ENCODE data around the gene CNTNAP2. TPM values are rescaled to one million over a fixed set of nuclear protein-coding genes. Genes with fewer than 3 reads are reported as not detected.

The CNTNAP2 gene
- total RNA-seq, 6 experiments from 2014 or later = 1.8 to 8.1 (median 3.9) TPM

DNA sequence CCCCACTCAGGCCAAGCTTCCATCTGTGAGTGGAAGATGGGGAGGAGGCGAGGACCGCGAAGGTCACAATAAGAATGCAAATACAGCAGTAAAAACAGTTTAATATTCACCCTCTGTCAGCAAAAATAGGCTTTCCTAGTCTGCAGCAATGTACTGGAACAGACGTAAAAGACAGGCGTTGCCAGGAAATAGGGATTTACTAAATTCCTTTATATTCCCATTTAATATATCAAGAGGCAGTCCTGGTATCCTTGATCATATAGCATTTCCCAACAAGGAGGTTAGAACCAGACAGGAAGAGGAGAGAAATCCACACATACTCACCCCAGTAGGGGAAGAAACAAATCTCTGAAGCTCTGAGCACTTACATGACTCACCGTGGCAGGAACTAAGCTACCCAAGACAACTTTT is 1419.1 kb downstream of the CNTNAP2 start:
- H3K9me3 ChIP-seq = no peaks in the 10 kb centered on the region
- ATAC-seq = no peak
- intact Hi-C loops (cut with DNase I) = no loop called here
- H3K36me3 ChIP-seq = no peaks in the 10 kb centered on the region
- 63% methylated on average over 6 of the region's 6 CpGs for WGBS (ENCODE audit: insufficient coverage, low coverage, low lambda C conversion rate, missing lambda C conversion rate)
- H3K27ac ChIP-seq = no peak overlapping the region
- no peaks in the 10 kb centered on the region for H3K4me1 ChIP-seq
- no peak overlapping the region for H3K4me3 ChIP-seq
- H3K27me3 ChIP-seq = no peaks in the 10 kb centered on the region
- no peak for TF ChIP-seq POLR2A (IDR thresholded peaks at IDR 0.05)
- TF ChIP-seq, protein P1, sequence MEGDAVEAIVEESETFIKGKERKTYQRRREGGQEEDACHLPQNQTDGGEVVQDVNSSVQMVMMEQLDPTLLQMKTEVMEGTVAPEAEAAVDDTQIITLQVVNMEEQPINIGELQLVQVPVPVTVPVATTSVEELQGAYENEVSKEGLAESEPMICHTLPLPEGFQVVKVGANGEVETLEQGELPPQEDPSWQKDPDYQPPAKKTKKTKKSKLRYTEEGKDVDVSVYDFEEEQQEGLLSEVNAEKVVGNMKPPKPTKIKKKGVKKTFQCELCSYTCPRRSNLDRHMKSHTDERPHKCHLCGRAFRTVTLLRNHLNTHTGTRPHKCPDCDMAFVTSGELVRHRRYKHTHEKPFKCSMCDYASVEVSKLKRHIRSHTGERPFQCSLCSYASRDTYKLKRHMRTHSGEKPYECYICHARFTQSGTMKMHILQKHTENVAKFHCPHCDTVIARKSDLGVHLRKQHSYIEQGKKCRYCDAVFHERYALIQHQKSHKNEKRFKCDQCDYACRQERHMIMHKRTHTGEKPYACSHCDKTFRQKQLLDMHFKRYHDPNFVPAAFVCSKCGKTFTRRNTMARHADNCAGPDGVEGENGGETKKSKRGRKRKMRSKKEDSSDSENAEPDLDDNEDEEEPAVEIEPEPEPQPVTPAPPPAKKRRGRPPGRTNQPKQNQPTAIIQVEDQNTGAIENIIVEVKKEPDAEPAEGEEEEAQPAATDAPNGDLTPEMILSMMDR (IDR thresholded peaks at IDR 0.05) = no peak
- no peak for DNase-seq

GRCh38 chr7:147539685-147540084 is 1423.1 kb downstream of the CNTNAP2 start:
- WGBS (ENCODE audit: insufficient coverage, low coverage, low lambda C conversion rate, missing lambda C conversion rate) = 7% methylated on average over 2 of the region's 2 CpGs

GRCh38 chr7:147540743-147541142 is 1424.1 kb downstream of the CNTNAP2 start:
- Histone ChIP-seq H3K4me1 (no peaks in the 10 kb centered on the region), H3K9me3 (no peaks in the 10 kb centered on the region), H3K27ac (no peak overlapping the region), H3K4me3 (no peak overlapping the region), H3K27me3 (no peaks in the 10 kb centered on the region), H3K36me3 (no peaks in the 10 kb centered on the region)
- intact Hi-C loops (cut with DNase I) = no loop called here
- TF ChIP-seq POLR2A (IDR thresholded peaks at IDR 0.05) = no peak
- TF ChIP-seq, protein P1 (IDR thresholded peaks at IDR 0.05) = no peak
- 70% methylated on average over 6 of the region's 6 CpGs for WGBS (ENCODE audit: insufficient coverage, low coverage, low lambda C conversion rate, missing lambda C conversion rate)
- ATAC-seq = no peak
- DNase-seq = no peak

More at GRCh38 chr7:147539685-147540084, 1423.1 kb downstream of the CNTNAP2 start:
- no peak overlapping the region for H3K27ac ChIP-seq
- H3K9me3 ChIP-seq = no peaks in the 10 kb centered on the region
- TF ChIP-seq, protein P1 (IDR thresholded peaks at IDR 0.05) = no peak
- no peak for TF ChIP-seq POLR2A (IDR thresholded peaks at IDR 0.05)
- no peaks in the 10 kb centered on the region for H3K27me3 ChIP-seq
- no peak overlapping the region for H3K4me3 ChIP-seq
- no peaks in the 10 kb centered on the region for H3K4me1 ChIP-seq
- intact Hi-C loops (cut with DNase I) = no loop called here
- no peak for DNase-seq
- no peaks in the 10 kb centered on the region for H3K36me3 ChIP-seq
- no peak for ATAC-seq

GRCh38 chr7:147541261-147541660 is 1424.7 kb downstream of the CNTNAP2 start:
- intact Hi-C loops (cut with DNase I) = no loop called here
- 26% methylated on average over 4 of the region's 4 CpGs for WGBS (ENCODE audit: insufficient coverage, low coverage, low lambda C conversion rate, missing lambda C conversion rate)

More at GRCh38 chr7:147541261-147541660, 1424.7 kb downstream of the CNTNAP2 start:
- Histone ChIP-seq H3K4me3 (no peak overlapping the region), H3K9me3 (no peaks in the 10 kb centered on the region), H3K36me3 (no peaks in the 10 kb centered on the region), H3K4me1 (no peaks in the 10 kb centered on the region), H3K27ac (no peak overlapping the region), H3K27me3 (no peaks in the 10 kb centered on the region)
- DNase-seq (no peak), ATAC-seq (no peak)
- TF ChIP-seq, protein P1 (IDR thresholded peaks at IDR 0.05) = no peak
- no peak for TF ChIP-seq POLR2A (IDR thresholded peaks at IDR 0.05)
